Embryonic facial prominence (tissue), 1 donor: Measurements from ENCODE around the gene CFLAR.
"Not testable (repeated sequence)": the region's sequence is repeated elsewhere in the genome, so short reads cannot be mapped to it uniquely, and the experiment has no call there.

Experiments used
- DNase-seq: peaks from one replicate; pipeline ENCODE4 v3.0.0-alpha.2; 2016; ENCODE audit errors: extremely low spot score

The CFLAR gene

GRCh38 chr2:201118961-201119854 lies 3.2 kb downstream of the CFLAR start:
- DNase-seq = no peak

DNA sequence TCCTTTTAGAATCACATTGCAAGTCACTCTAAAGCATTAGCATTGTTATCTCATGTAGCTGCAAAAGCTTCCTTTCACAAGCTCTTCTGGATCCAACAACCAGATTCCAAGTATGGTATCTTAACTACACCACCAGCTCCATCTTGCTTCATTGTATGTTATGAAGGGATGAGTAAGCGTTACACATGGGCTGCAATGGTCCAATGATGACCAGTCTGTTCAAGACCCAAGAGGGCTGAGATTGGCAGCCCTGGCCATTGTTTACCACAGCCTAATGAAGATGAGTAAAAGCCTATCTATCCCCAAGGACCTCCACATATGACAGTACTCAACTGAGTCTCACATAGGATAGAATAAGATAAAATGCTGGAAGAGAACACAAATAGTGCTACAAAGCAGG lies 6.3 kb downstream of the CFLAR start:
- no peak for DNase-seq

DNA sequence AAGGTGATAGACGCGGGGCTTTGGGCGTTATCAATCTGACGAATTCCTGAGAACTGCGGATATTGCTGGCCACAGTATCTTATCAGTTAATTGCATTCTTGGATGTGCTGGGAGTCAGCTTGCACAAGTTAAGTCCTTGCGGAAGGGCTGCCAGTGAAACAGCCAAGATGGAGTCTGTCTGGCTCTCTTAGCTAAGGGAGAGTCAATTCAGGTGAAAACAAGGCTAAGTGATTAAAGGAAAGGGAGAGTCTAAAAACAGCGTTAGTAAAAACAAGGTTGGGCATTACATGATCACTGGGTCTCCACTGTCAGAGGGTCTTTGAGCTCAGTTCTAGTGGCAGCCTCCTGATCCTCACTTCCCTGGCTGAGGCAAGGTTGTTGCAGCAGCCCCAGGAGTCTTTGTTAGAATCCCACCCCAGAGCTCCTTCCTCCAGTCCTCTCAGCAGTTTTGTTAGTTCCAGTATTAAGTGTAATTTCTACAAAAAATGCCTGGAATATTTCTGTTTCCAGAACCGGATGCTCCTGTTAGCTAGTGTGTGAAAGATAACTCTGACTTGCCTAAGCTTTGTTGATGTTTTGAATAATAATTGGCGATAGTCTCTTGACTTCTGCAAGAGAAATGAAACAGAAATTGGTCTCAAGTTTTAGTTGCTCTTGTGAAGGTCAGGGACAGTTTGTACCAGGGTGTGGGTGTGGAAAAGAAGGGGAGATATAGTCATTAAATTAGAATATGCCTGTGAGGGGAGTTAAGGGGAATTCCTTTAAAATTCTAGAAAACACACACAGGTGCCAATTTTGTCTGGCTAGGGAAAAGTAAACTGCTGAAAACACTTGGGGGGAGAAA lies 10.6 kb downstream of the CFLAR start:
- DNase-seq = no peak

DNA sequence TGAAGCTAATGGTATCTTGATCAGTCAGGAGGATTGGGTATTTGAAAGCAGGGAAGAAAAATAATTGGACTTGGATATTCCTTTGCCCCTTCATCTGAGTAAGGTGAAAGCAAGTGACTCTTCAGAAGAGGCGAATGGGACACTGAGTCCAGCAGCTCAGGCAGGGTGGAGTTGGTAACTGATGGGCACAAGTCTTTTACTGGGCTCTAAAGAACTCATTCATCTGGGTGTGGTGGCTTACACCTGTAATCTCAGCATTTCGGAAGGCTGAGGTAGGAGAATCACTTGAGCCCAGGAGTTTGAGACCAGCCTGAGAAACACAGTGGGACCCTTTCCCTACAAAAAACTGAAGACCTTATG lies 11.2 kb downstream of the CFLAR start:
- no peak for DNase-seq

DNA sequence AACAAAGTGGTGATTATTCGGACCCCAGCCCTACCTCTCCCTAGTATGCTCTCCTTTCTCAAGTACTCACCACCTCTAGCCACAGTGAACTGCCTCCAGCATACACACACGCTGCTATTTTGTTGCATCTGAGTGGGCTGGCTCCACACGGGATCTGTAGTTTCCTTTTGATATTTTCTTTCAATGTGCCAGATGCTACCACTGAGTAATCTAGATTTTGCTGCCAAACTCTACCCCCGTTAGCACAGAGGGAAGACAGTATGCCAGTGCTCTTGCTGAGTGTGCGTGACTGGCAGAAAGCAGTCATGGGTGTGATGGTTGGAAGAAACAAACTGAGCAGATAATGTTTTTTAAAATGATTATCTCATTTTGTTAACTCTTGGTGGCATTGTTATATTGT lies 11.6 kb downstream of the CFLAR start:
- DNase-seq = no peak

DNA sequence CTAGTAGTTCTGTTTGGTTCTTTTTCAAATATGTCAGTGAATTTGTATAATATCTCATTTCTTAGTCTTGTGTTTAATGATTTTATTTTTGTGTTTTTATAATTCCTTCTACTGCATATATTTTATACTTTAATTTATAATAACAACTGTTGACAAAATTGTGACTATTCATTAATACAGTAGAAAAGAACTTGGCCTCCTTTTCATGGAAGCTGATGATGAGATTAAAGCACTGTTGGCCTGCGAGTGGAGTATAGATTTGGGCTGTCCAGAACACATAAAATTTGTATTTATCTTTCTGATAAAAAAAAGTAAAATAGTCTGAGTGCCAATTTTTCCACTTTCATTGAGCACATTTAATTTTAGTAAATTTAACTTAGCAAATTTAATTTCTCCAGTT lies 12.1 kb downstream of the CFLAR start:
- DNase-seq = no peak

GRCh38 chr2:201128933-201129505 lies 13.1 kb downstream of the CFLAR start:
- DNase-seq = no peak

DNA sequence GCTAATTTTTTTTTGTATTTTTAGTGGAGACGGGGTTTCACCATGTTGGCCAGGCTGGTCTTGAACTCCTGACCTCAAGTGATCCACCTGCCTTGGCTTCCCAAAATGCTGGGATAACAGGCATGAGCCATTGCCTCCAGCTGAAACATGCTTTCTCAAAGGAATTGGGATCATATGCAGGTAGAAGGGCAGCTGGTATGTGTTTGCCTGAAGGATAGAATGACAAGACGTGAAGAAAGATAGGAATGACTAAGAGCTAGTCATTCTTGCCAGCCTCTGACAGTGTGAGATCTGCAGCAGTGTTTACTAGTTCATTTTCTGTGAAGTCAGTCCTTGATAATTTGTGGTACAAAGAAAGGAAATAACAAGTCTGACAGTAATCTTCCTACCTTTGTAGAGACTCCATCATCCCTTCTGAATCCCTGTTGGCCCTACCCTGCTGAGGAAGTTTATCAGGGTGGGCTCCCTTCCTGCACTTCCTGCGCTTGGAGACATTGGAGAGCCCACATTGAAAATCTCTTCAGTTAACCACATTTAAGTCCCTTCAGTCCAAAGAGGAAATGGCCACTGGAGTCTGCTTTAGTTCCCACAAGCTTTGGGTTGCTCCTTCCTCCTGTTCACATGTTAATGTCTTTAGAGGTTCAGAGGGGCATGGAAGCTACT lies 14.7 kb downstream of the CFLAR start:
- DNase-seq = no peak

DNA sequence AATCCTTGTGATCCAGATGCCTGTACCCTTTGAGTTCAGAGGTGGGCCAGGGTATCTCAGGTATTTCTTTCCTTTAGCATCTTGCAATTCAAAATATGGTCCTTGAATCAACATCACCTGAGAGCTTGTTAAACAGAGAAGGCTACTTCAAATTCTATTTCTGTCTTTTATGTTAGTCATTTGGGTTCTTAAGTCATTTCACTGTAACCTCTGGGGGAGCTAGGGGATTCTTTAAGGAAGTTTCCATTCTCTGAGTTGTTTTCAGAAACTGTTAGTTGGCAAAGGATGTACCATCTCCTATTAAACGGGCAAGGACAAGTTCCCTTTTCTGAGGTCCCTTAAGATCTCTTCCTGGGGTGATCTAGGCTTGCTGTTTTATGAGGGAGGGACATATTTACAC lies 16.6 kb downstream of the CFLAR start:
- DNase-seq = no peak

DNA sequence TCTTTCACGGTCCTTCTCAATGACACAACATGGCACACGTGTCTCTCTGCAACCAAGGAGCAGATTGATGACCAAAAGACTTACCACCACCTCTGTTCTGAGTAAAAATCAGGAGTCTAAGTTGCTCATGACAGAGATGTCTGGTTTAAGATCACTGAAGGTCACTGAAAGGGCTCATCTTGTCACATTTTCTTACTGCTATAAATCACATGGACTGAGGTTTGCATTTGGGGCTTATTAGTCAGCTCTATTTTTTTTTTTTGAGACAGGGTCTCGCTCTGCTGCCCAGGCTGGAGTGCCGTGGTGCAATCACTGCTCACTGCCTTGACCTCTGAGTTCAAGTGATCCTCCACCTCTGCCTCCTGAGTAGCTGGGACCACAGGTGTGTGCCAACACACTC lies 19.4 kb downstream of the CFLAR start:
- no peak for DNase-seq

- DNase-seq = no peak
Measured at GRCh38 chr2:201136889-201137321, 20.9 kb downstream of the CFLAR start.

GRCh38 chr2:201137505-201138400 lies 21.8 kb downstream of the CFLAR start:
- no peak for DNase-seq

- no peak for DNase-seq
Measured at GRCh38 chr2:201138401-201138970, 22.5 kb downstream of the CFLAR start.

DNA sequence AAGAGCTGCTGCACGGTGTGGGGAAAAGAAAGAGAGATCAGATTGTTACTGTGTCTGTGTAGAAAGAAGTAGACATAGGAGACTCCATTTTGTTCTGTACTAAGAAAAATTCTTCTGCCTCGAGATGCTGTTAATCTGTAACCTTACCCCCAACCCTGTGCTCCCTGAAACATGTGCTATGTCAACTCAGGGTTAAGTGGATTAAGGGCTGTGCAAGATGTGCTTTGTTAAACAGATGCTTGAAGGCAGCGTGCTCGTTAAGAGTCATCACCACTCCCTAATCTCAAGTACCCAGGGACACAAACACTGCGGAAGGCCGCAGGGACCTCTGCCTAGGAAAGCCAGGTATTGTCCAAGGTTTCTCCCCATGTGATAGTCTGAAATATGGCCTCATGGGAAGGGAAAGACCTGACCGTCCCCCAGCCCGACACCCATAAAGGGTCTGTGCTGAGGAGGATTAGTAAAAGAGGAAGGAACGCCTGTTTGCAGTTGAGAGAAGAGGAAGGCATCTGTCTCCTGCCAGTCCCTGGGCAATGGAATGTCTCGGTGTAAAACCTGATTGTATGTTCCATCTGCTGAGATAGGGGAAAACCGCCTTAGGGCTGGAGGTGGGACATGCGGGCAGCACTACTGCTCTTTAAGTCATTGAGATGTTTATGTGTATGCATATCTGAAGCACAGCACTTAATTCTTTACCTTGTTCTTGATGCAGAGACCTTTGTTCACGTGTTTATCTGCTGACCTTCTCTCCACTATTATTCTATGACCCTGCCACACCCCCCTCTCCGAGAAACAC lies 23.2 kb downstream of the CFLAR start:
- DNase-seq = not testable (repeated sequence)

GRCh38 chr2:201139836-201140604 lies 24.1 kb downstream of the CFLAR start:
- no peak for DNase-seq

DNA sequence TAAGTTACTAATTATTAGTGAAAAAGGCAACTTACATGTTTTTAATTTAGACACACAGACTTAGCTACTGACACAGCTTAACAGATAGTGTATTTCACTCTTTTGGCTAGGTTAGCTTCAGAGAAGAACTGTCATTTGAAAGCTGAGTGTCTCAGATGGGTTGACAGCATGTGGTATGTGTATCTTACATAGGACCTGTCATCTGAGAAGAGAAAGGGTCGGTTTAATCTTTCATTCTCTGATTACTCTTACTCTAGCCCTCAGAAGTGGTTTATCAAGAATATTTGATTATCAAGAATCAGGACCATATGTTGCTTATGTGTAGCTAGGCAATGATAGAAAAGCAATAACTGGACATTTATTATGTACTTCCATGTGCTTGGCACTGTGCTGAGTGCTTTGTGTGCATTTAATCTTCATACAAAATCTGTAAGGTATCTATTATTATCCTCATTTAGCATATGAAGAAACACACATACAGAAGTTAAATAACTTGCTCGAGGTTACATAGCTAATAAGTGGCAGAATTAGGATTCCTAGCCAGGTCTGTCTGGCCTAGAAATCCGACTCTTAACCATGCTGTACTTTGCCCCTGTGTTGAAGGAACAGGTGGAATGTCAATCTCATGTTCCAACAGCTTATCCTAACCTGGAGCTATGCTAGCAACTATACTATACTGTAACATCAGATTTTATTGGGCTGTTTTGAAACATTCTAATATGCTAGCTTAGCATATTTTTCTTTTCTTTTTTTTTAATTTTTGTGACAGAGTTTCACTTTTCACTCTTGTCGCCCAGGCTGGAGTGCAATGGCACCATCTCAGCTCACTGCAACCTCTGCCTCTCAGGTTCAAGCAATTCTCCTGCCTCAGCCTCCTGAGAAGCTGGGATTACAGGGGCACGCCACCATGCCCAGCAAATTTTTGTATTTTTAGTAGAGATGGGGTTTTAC lies 28.4 kb downstream of the CFLAR start:
- no peak for DNase-seq

DNA sequence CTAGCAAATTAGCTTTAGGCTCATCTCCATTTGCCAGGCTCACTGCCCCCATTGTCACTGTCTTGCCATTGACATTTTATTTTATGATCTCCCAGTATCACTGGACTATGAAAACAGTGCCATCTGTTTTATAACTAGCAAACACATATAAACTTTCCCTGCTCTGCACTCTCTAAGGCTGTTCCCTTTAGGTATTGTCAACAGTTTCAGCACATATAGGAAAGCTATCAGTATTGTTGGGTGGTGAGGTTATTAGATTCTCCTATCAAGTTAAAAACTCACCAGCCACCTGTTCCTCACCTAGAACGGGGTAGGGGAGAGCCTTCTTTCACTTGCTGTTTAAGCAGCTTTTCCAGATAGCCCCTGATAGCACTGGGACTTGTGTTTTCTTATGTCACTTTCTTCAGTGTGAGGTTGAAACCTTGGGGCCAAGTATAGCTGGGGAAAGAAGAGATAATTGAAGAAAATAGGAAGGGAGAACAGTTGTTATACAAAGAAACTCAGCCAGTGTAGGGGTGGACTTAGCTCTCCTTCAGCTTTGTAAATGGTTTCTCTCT lies 32.5 kb downstream of the CFLAR start:
- no peak for DNase-seq
